Muscle layer of colon (tissue), 2 donors: ENCODE results near the gene AMIGO1.

Source experiments
- H3K27ac ChIP-seq: one replicate; pipeline ENCODE4 v1.7.0; 2013; ENCODE audit warnings: low read depth, mild to moderate bottlenecking, low read length, moderate library complexity
- H3K27me3 ChIP-seq, 2 donors: one replicate each; pipeline ENCODE4 v1.7.0; 2013; ENCODE audit warnings: low read length in 2 of 2, mild to moderate bottlenecking in 2 of 2; ENCODE audit not compliant: insufficient read depth in 2 of 2, control insufficient read depth in 1 of 2
- H3K36me3 ChIP-seq: one replicate; pipeline ENCODE4 v1.7.0; 2013; ENCODE audit warnings: mild to moderate bottlenecking, low read length; ENCODE audit not compliant: insufficient read depth
- H3K4me1 ChIP-seq: one replicate; pipeline ENCODE4 v1.7.0; 2013; ENCODE audit warnings: mild to moderate bottlenecking, low read length; ENCODE audit not compliant: insufficient read depth
- H3K4me3 ChIP-seq, 2 donors: one replicate each; pipeline ENCODE4 v1.7.0; 2013; ENCODE audit warnings: low read length in 2 of 2, low read depth in 1 of 2, mild to moderate bottlenecking in 1 of 2, moderate library complexity in 1 of 2
- H3K9ac ChIP-seq: one replicate; pipeline ENCODE4 v1.7.0; 2013; ENCODE audit warnings: low read length
- H3K9me3 ChIP-seq: one replicate; pipeline ENCODE4 v1.7.0; 2013; ENCODE audit warnings: mild to moderate bottlenecking, low read length
- donor health status: abdominal sarcoma.
- donor health status: Adenocarcinoma of cecum.

Gene AMIGO1

DNA sequence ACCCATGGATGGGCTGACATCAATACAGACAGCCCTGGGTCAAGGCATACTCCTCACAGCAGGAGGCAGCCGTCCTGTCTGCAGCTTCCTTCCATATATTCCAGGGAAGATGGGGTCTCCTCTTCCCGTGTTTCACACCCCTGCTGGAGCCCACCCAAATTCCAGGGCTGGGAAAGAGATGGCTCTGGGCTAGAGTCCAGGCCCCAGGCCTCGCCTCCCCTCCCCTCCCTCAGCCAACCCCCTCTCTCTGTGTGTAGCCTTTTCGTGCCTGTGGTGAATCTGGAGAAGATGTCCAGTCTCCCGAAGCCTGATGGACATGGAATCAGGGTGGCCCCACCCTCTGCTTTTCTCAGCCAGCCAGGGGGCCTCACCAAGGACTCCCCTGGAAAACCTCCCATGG lies 22.3 kb downstream of the AMIGO1 start:
- H3K36me3 ChIP-seq = peaks cover 16% of the 10 kb centered on the region
- peaks cover 16% of the 10 kb centered on the region for H3K4me1 ChIP-seq
- H3K27ac ChIP-seq = no peak overlapping the region
- H3K4me3 ChIP-seq = no peak overlapping the region
- no peaks in the 10 kb centered on the region for H3K27me3 ChIP-seq
- no peak overlapping the region for H3K9ac ChIP-seq
- H3K9me3 ChIP-seq = no peaks in the 10 kb centered on the region

DNA sequence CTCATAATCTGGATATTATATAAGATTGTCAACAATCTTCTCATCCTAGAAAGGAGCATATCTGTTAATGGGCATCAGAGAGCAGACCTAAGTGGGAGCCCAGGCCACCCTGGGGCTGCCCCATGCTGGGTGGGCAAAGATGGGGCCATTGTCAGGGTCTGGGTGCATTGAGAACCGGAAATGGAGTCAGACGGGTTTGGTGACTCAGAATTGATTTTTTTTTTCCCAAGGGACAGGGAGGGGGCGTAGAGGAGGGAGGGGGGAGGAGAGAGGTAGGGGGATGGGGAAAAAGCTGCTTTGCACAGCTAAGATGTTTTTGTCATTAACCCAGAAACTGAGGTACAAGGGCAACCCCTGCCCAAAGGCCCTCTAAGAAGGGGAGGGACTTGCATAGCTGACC lies 24.5 kb downstream of the AMIGO1 start:
- Histone ChIP-seq H3K4me1 (peaks cover 11% of the 10 kb centered on the region), H3K4me3 (peak overlapping the region in 1 of 2 donors; percentile 92), H3K9me3 (no peaks in the 10 kb centered on the region), H3K9ac (no peak overlapping the region), H3K27me3 (no peaks in the 10 kb centered on the region), H3K36me3 (peaks cover 16% of the 10 kb centered on the region), H3K27ac (no peak overlapping the region)

GRCh38 chr1:109484519-109484975 lies 25.0 kb downstream of the AMIGO1 start:
- peaks cover 15% of the 10 kb centered on the region for H3K36me3 ChIP-seq
- H3K9me3 ChIP-seq = no peaks in the 10 kb centered on the region
- H3K27ac ChIP-seq = peak overlapping the region; percentile 12
- H3K9ac ChIP-seq = peak overlapping the region; percentile 65
- H3K4me3 ChIP-seq = peak overlapping the region; percentile 71 to 92
- H3K27me3 ChIP-seq = no peaks in the 10 kb centered on the region
- peaks cover 11% of the 10 kb centered on the region for H3K4me1 ChIP-seq

DNA sequence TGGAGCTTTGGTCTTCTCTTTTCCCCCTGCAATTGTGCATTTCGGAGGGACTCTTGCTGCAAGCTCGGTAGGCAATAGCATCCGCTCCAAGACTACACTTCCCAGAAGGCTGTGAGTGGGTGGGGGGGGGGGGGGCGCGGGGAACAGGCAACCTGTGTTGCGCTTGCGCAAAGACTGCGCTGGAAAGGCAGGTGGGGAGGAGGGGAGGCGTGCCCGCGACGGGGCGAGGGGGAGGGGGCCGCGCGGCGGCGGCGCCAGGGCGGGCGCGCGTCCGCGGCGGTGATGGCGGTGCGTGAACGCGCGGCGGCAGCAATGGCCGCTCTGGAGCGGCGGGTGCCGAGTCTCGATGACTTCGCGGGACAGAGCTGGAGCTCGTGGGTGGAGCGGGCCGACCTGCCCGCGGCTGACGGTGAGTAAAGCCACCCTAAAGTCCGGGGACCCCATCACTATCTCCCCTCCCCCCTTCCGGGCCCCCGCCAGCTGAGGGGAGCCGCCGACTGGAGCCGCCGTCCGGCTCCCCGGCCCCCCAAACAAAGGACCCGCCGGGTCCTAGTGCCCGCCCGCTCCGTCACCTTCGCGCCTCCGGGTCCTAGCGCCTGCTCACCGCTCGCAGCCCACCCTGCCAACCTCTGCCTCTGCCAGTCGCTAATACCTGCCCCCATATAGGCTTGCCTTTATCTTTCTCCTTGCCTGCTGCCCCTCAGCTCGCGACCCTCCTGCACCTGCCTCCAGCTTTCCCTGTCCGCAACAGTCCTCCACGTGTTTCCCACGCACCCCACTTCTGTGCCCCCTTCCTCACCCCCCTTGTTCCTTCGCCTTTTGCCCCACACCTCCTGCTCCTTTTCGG lies 25.6 kb downstream of the AMIGO1 start, which contains the start of gene ATXN7L2:
TSS of gene ATXN7L2 (plus strand) at position 234 of the 847 bp plus-strand sequence. CDS start at position 283, 49 bp downstream.
- Histone ChIP-seq H3K36me3 (peaks cover 9% of the 10 kb centered on the region), H3K9me3 (no peaks in the 10 kb centered on the region), H3K27ac (peak within 1 kb of the TSS; percentile 73), H3K4me3 (peak within 1 kb of the TSS; percentile 71 to 92), H3K27me3 (no peaks in the 10 kb centered on the region), H3K4me1 (peaks cover 11% of the 10 kb centered on the region), H3K9ac (peak within 1 kb of the TSS; percentile 65)

GRCh38 chr1:109482791-109483671 lies 26.5 kb downstream of the AMIGO1 start:
- H3K27ac ChIP-seq = peak overlapping the region; percentile 61
- peaks cover 11% of the 10 kb centered on the region for H3K4me1 ChIP-seq
- peaks cover 5% of the 10 kb centered on the region for H3K36me3 ChIP-seq
- no peaks in the 10 kb centered on the region for H3K9me3 ChIP-seq
- peak overlapping the region; percentile 38 to 84 for H3K4me3 ChIP-seq
- no peaks in the 10 kb centered on the region for H3K27me3 ChIP-seq
- H3K9ac ChIP-seq = peak overlapping the region; percentile 20

- Histone ChIP-seq H3K36me3 (no peaks in the 10 kb centered on the region), H3K9ac (no peak overlapping the region), H3K4me3 (no peak overlapping the region), H3K27ac (no peak overlapping the region), H3K27me3 (no peaks in the 10 kb centered on the region), H3K4me1 (peaks cover 11% of the 10 kb centered on the region), H3K9me3 (no peaks in the 10 kb centered on the region)
These were observed 27.3 kb downstream of the AMIGO1 start for GRCh38 chr1:109482242-109482641.

GRCh38 chr1:109481646-109482045 lies 27.9 kb downstream of the AMIGO1 start:
- H3K9ac ChIP-seq = no peak overlapping the region
- H3K36me3 ChIP-seq = no peaks in the 10 kb centered on the region
- no peaks in the 10 kb centered on the region for H3K9me3 ChIP-seq
- H3K4me1 ChIP-seq = peaks cover 11% of the 10 kb centered on the region
- H3K4me3 ChIP-seq = no peak overlapping the region
- H3K27ac ChIP-seq = no peak overlapping the region
- H3K27me3 ChIP-seq = no peaks in the 10 kb centered on the region

GRCh38 chr1:109479901-109480300 lies 29.6 kb downstream of the AMIGO1 start:
- Histone ChIP-seq H3K9me3 (no peaks in the 10 kb centered on the region), H3K27me3 (no peaks in the 10 kb centered on the region), H3K36me3 (no peaks in the 10 kb centered on the region), H3K4me1 (peaks cover 7% of the 10 kb centered on the region), H3K9ac (no peak overlapping the region), H3K4me3 (no peak overlapping the region), H3K27ac (no peak overlapping the region)

GRCh38 chr1:109479311-109479710 lies 30.2 kb downstream of the AMIGO1 start:
- Histone ChIP-seq H3K9me3 (no peaks in the 10 kb centered on the region), H3K4me3 (no peak overlapping the region), H3K4me1 (peaks cover 2% of the 10 kb centered on the region), H3K27me3 (no peaks in the 10 kb centered on the region), H3K27ac (no peak overlapping the region), H3K9ac (no peak overlapping the region), H3K36me3 (no peaks in the 10 kb centered on the region)

DNA sequence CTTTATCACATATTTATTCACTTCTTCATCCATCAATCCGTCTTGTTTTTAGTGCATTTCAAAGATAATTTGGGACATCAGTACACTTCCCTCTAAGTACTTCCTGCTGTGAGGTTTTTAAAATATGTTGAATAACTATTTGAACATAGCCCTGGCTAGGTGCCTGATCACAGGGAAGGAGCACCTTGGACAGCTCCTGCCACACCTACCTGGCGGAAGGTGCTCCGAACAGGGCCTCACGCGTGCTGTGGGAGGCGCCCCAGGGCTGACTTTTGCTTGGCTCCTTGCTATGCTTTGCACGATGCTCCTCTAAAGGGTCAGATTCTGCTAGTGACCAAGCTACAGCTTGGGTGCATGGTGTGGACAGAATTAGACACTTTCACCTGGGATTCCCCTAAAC lies 30.7 kb downstream of the AMIGO1 start:
- no peaks in the 10 kb centered on the region for H3K9me3 ChIP-seq
- H3K4me1 ChIP-seq = no peaks in the 10 kb centered on the region
- no peak overlapping the region for H3K9ac ChIP-seq
- no peak overlapping the region for H3K4me3 ChIP-seq
- H3K27me3 ChIP-seq = no peaks in the 10 kb centered on the region
- no peak overlapping the region for H3K27ac ChIP-seq
- no peaks in the 10 kb centered on the region for H3K36me3 ChIP-seq

GRCh38 chr1:109477821-109478220 lies 31.7 kb downstream of the AMIGO1 start:
- Histone ChIP-seq H3K27ac (no peak overlapping the region), H3K36me3 (no peaks in the 10 kb centered on the region), H3K9me3 (no peaks in the 10 kb centered on the region), H3K4me3 (no peak overlapping the region), H3K9ac (no peak overlapping the region), H3K27me3 (no peaks in the 10 kb centered on the region), H3K4me1 (no peaks in the 10 kb centered on the region)
